Endothelial cell of umbilical vein (primary cell): ENCODE data around the gene SCGB2B2. TPM values are rescaled to one million over a fixed set of nuclear protein-coding genes. Genes with fewer than 3 reads are reported as not detected.

Experiments used
- BruUV-seq: library from RNA; stranded (reverse); fragments of 400-500 nt; replicated peaks from 2 replicates; lab custom pipeline; 2021; lab: Mats Ljungman, UMichigan
- CTCF ChIA-PET: fragments of 300-600, 350-600 bp; sonication (Branson Sonifier 250); formaldehyde crosslinking; loops from one replicate; lab custom pipeline; 2021; ENCODE audit warnings: antibody characterized with exemption, inconsistent platforms; lab: Charles Lee
- POLR2A ChIA-PET: fragments of 300-600, 350-600 bp; sonication (Branson Sonifier 250); formaldehyde crosslinking; loops from one replicate; lab custom pipeline; 2021; ENCODE audit warnings: antibody characterized with exemption, inconsistent platforms; lab: Charles Lee
- DNase-seq: peaks from one replicate; pipeline ENCODE4 v3.0.0-alpha.2; 2011; ENCODE audit warnings: low read depth, low spot score
- FAIRE-seq: peaks from 2 replicates; lab custom pipeline; 2011; peaks lifted over from hg19 to GRCh38; lab: Jason Lieb, UNC
- H2AFZ ChIP-seq: 2 replicates; pipeline ENCODE4 v1.6.0; 2012; ENCODE audit warnings: low read depth, low read length, control low read depth, inconsistent platforms
- H3K27ac ChIP-seq: 2 replicates; pipeline ENCODE4 v1.5.1; 2011; ENCODE audit warnings: low read depth, mild to moderate bottlenecking, control low read depth, low read length, moderate library complexity; ENCODE audit not compliant: insufficient read depth
- H3K27me3 ChIP-seq, 2 experiments: 2 replicates each; pipeline versions ENCODE4 v1.6.0 to v1.6.1; 2011; ENCODE audit warnings: low read length in 2 of 2, mixed read lengths in 1 of 2; ENCODE audit not compliant: control insufficient read depth in 2 of 2, insufficient read depth in 2 of 2
- H3K36me3 ChIP-seq, 2 experiments: 2 replicates in 1 of 2; 3 replicates in 1 of 2; pipeline ENCODE4 v1.5.1; 2011; ENCODE audit warnings: low read length in 2 of 2, mild to moderate bottlenecking in 1 of 2, moderate library complexity in 1 of 2; ENCODE audit not compliant: control insufficient read depth in 2 of 2, insufficient read depth in 2 of 2; ENCODE audit errors: extremely low read depth in 1 of 2
- H3K4me1 ChIP-seq: 3 replicates; pipeline ENCODE4 v1.5.1; 2011; ENCODE audit warnings: mild to moderate bottlenecking, low read length; ENCODE audit not compliant: control insufficient read depth, insufficient read depth; ENCODE audit errors: extremely low read depth
- H3K4me2 ChIP-seq: 2 replicates; pipeline ENCODE4 v1.6.1; 2011; ENCODE audit warnings: low read length, control low read depth, mixed read lengths; ENCODE audit not compliant: insufficient read depth
- H3K4me3 ChIP-seq, 3 experiments: fragments of 200-600 bp in 1 of 3; sonication (generic), shearing (Covaris generic) in 1 of 3; replicated peaks in 1 of 3; 2 replicates each; pipeline ENCODE4 v1.5.1; 2011 to 2016; ENCODE audit warnings: control low read depth in 3 of 3, low read length in 3 of 3, mild to moderate bottlenecking in 2 of 3, inconsistent platforms in 1 of 3, low read depth in 1 of 3, moderate library complexity in 1 of 3; ENCODE audit not compliant: insufficient read depth in 1 of 3
- H3K79me2 ChIP-seq: 2 replicates; pipeline ENCODE4 v1.6.0; 2012; ENCODE audit warnings: low read length, inconsistent platforms; ENCODE audit not compliant: control insufficient read depth, insufficient read depth
- H3K9ac ChIP-seq: replicated peaks from 2 replicates; pipeline ENCODE3; 2011; ENCODE audit warnings: low read length, control low read depth; ENCODE audit not compliant: insufficient read depth; ENCODE audit errors: extremely low read depth
- H3K9me1 ChIP-seq: replicated peaks from 3 replicates; pipeline ENCODE4 v1.6.0; 2011; ENCODE audit warnings: mild to moderate bottlenecking, low read length; ENCODE audit not compliant: control insufficient read depth, insufficient read depth; ENCODE audit errors: extremely low read depth
- H3K9me3 ChIP-seq: replicated peaks from 2 replicates; pipeline ENCODE4 v1.5.1; 2012; ENCODE audit warnings: low read length, inconsistent platforms; ENCODE audit not compliant: control insufficient read depth, insufficient read depth
- H4K20me1 ChIP-seq: replicated peaks from 2 replicates; pipeline ENCODE3; 2011; ENCODE audit warnings: mild to moderate bottlenecking, low read length; ENCODE audit not compliant: control insufficient read depth, insufficient read depth; ENCODE audit errors: extremely low read depth
- CTCF ChIP-seq, 2 donors: IDR thresholded peaks; 1 replicate in 1 of 2; 2 replicates in 1 of 2; pipeline ENCODE4 v1.5.1; 2011; ENCODE audit warnings: low read length in 2 of 2, mild to moderate bottlenecking in 2 of 2, moderate library complexity in 2 of 2, control low read depth in 1 of 2, inconsistent platforms in 1 of 2, low read depth in 1 of 2; ENCODE audit not compliant: insufficient read depth in 1 of 2; ENCODE audit errors: extremely low read depth in 1 of 2
- EZH2 ChIP-seq: IDR thresholded peaks from 2 replicates; pipeline ENCODE4 v1.6.1; 2012; ENCODE audit warnings: borderline replicate concordance, low read depth, mild to moderate bottlenecking, moderate library complexity, low read length, inconsistent platforms; ENCODE audit not compliant: severe bottlenecking
- FOS ChIP-seq: IDR thresholded peaks from 2 replicates; pipeline ENCODE4 v1.6.1; 2011; ENCODE audit warnings: mild to moderate bottlenecking, low read length, moderate library complexity, borderline replicate concordance; ENCODE audit not compliant: insufficient read depth
- GATA2 ChIP-seq: IDR thresholded peaks from 2 replicates; pipeline ENCODE4 v1.7.0; 2011; ENCODE audit warnings: low read depth, mild to moderate bottlenecking, moderate library complexity, mixed read lengths, low read length; ENCODE audit not compliant: insufficient read length, insufficient read depth
- JUN ChIP-seq: IDR thresholded peaks from 2 replicates; pipeline ENCODE4 v1.6.1; 2011; ENCODE audit warnings: borderline replicate concordance, low read depth; ENCODE audit not compliant: insufficient read length, insufficient read depth
- MAX ChIP-seq: IDR thresholded peaks from 2 replicates; pipeline ENCODE4 v1.6.1; 2011; ENCODE audit not compliant: insufficient read depth, insufficient read length
- MYC ChIP-seq: IDR thresholded peaks from one replicate; pipeline ENCODE4 v1.6.1; 2011; ENCODE audit warnings: mild to moderate bottlenecking, low read depth, low read length
- POLR2A ChIP-seq: IDR thresholded peaks from 2 replicates; pipeline ENCODE4 v1.6.1; 2012; ENCODE audit warnings: low read depth, mild to moderate bottlenecking, control low read depth, low read length
- POLR2AphosphoS5 ChIP-seq: IDR thresholded peaks from 2 replicates; pipeline ENCODE4 v1.6.1; 2012; ENCODE audit warnings: low read depth, mild to moderate bottlenecking, control low read depth, low read length, moderate library complexity; ENCODE audit not compliant: insufficient read depth
- dilution Hi-C: fragments of 300-500 bp; cut with MboI; formaldehyde crosslinking; loops from one replicate; pipeline ENCODE4 v1.15.0; 2019; ENCODE audit warnings: low sequenced_read_pairs; ENCODE audit not compliant: extremely low pct_ligation_motif_present
- intact Hi-C: fragments of 100-400 bp; cut with micrococcal nuclease; formaldehyde crosslinking; loops from one replicate; pipeline ENCODE4 v1.10.0; 2022
- polyA plus RNA-seq, 4 experiments: library from polyadenylated mRNA; depleted of rRNA in 3 of 4; stranded (reverse) in 3 of 4; unstranded in 1 of 4; fragments of >200 nt; gene quantifications; 2 replicates each; pipeline versions ENCODE4 v1.2.1 to v1.2.3, GENCODE V29; 2011 to 2012; ENCODE audit warnings: missing spikeins in 1 of 4
- total RNA-seq: library from RNA; stranded (reverse); gene quantifications from 2 replicates; pipeline ENCODE4 v1.2.3, GENCODE V29; 2021

Gene SCGB2B2
- total and polyA plus RNA-seq, 2 donors (not counting 3 experiments of a cell fraction or from before 2014, with no cell fraction given), result 0.07 to 0.49 TPM

GRCh38 chr19:34642241-34642640 is 34.7 kb downstream of the SCGB2B2 start:
- POLR2A ChIA-PET, result no interaction called here
- H3K36me3 ChIP-seq, result no peaks in the 10 kb centered on the region
- no peaks in the 10 kb centered on the region for H3K4me1 ChIP-seq
- intact Hi-C loops (no loop called here), dilution Hi-C loops (no loop called here)
- no TSS peak for BruUV-seq
- TF ChIP-seq POLR2AphosphoS5 (no peak), POLR2A (no peak), CTCF (IDR thresholded peaks at IDR 0.05; ENCODE audit: extremely low read depth in 1 of 2, insufficient read depth in 1 of 2, low read depth in 1 of 2, low read length in 2 of 2) (no peak), EZH2 (no peak), MYC (no peak), GATA2 (no peak), JUN (no peak), MAX (no peak), FOS (no peak)
- CTCF ChIA-PET, result interaction anchor here (4.5 kb wide), 1 partner anchor 69 kb away, joined by 87 read pairs; no protein-coding TSS in a partner anchor
- no peaks in the 10 kb centered on the region for H3K9me3 ChIP-seq
- no peak overlapping the region for H3K4me3 ChIP-seq
- H3K27me3 ChIP-seq, result peaks cover 1 to 4% of the 10 kb centered on the region in 2 experiments
- no peaks in the 10 kb centered on the region for H4K20me1 ChIP-seq
- H2AFZ ChIP-seq, result no peak overlapping the region
- no peak for DNase-seq
- no peak overlapping the region for H3K9ac ChIP-seq
- no peak overlapping the region for H3K4me2 ChIP-seq
- FAIRE-seq, result no peak
- no peak overlapping the region for H3K27ac ChIP-seq
- H3K79me2 ChIP-seq, result no peaks in the 10 kb centered on the region
- no peaks in the 10 kb centered on the region for H3K9me1 ChIP-seq
